Immature natural killer cell (primary cell): ENCODE measurements around the gene RTN4RL1. TPM values are rescaled to one million over a fixed set of nuclear protein-coding genes. Genes with fewer than 3 reads are reported as not detected.

Experiments used
- DNase-seq, 3 donors: peaks; one replicate each; pipeline ENCODE4 v3.0.0; 2022; ENCODE audit warnings: mixed read lengths in 1 of 3
- H3K27ac Mint-ChIP-seq, 6 donors: one replicate each; pipeline ENCODE4 v1.8.0; 2020; ENCODE audit warnings: mixed read lengths in 6 of 6, mild to moderate bottlenecking in 5 of 6, inconsistent platforms in 4 of 6, moderate library complexity in 3 of 6
- H3K27me3 Mint-ChIP-seq, 3 donors: one replicate each; pipeline ENCODE4 v1.8.0; 2020 to 2021; ENCODE audit warnings: low read depth in 3 of 3, mild to moderate bottlenecking in 3 of 3, mixed read lengths in 3 of 3, moderate library complexity in 3 of 3, inconsistent platforms in 1 of 3
- H3K36me3 Mint-ChIP-seq, 3 donors: one replicate each; pipeline ENCODE4 v1.8.0; 2020; ENCODE audit warnings: mixed read lengths in 3 of 3, inconsistent platforms in 2 of 3, mild to moderate bottlenecking in 2 of 3
- H3K4me1 Mint-ChIP-seq, 2 donors: one replicate each; pipeline ENCODE4 v1.8.0; 2020; ENCODE audit warnings: inconsistent platforms in 2 of 2, mild to moderate bottlenecking in 2 of 2, mixed read lengths in 2 of 2, moderate library complexity in 1 of 2
- H3K4me3 Mint-ChIP-seq, 5 donors: one replicate each; pipeline ENCODE4 v1.8.0; 2020; ENCODE audit warnings: mild to moderate bottlenecking in 5 of 5, mixed read lengths in 5 of 5, inconsistent platforms in 3 of 5, moderate library complexity in 3 of 5
- H3K9me3 Mint-ChIP-seq, 6 donors: one replicate each; pipeline ENCODE4 v1.8.0; 2020; ENCODE audit warnings: mild to moderate bottlenecking in 6 of 6, mixed read lengths in 6 of 6, inconsistent platforms in 4 of 6, moderate library complexity in 3 of 6
- polyA plus RNA-seq, 3 donors: library from polyadenylated mRNA; unstranded; fragments of 300-500 nt; fragmentation: Illumina TruSeq; gene quantifications; one replicate each; pipeline ENCODE4 v1.2.3, GENCODE V29; 2021

RTN4RL1 gene
- polyA plus RNA-seq, 3 donors from 2014 or later = 0.37 TPM; not detected in 2

DNA sequence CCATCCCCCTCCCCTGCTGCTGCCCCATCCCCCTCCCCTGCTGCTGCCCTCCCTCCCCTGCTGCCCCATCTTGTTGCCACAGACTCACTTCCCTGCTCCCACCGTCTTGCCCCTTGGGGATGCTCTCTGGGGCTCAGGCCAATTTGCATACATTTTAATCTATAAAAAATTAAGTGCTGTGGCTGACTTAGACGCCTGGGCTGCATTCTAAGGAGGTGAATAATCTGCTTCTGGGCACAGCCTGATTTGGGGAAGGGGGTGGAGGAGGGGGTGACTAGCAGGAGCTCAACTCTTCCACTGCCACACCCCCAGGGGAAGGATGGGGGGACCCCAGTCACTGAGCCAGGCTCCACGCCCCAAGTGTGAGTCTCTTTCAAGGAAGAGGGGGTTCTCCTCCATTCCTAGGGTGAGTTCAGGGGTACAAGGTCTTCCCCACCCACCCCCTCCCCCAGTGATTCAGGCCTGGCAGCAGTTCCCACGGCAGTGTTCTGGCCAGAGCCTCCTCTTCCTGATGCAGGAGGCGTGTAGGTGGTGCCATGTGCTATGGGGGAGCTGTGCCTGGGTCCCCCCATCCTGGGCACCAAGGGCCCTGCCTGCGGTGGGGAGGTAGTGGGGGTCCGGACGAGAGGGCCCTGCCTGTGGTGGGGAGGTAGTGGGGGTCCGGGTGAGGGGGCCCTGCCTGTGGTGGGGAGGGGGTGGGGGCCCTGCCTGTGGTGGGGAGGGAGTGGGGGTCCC, 9.8 kb upstream of the RTN4RL1 start:
- H3K9me3 Mint-ChIP-seq = peaks cover 0 to 1% (median 0%) of the 10 kb centered on the region in 6 donors
- no peak overlapping the region for H3K4me3 Mint-ChIP-seq
- peaks cover 0 to 15% (median 3%) of the 10 kb centered on the region in 3 donors for H3K36me3 Mint-ChIP-seq
- H3K27ac Mint-ChIP-seq = no peak overlapping the region
- H3K4me1 Mint-ChIP-seq = peaks cover 12 to 17% of the 10 kb centered on the region in 2 donors
- H3K27me3 Mint-ChIP-seq = no peaks in the 10 kb centered on the region
- DNase-seq = no peak

GRCh38 chr17:2034157-2034556, 9.0 kb upstream of the RTN4RL1 start:
- no peak overlapping the region for H3K4me3 Mint-ChIP-seq
- peaks cover 12 to 19% of the 10 kb centered on the region in 2 donors for H3K4me1 Mint-ChIP-seq
- DNase-seq = no peak
- no peaks in the 10 kb centered on the region for H3K27me3 Mint-ChIP-seq
- H3K27ac Mint-ChIP-seq = no peak overlapping the region
- H3K9me3 Mint-ChIP-seq = peaks cover 0 to 1% (median 0%) of the 10 kb centered on the region in 6 donors
- H3K36me3 Mint-ChIP-seq = peaks cover 0 to 14% (median 3%) of the 10 kb centered on the region in 3 donors

DNA sequence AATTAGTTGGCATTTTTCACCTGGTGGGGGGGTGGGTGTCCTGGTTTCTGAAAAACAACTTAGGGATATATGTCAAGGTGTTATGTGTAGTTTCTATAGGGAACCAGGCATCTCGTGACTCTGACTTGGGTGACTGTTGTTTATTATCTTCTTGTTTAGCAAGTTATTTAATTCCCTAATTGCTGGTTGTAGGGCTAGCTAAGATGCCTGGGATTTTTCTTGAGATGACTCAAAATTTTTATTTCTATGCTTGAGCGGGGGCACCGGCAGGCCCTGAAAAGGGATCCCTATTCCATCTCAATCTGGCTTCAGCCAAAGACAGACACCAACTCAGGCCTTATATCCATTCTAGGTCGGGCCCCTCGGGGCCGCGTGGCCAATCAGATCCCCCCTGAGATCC, 8.0 kb upstream of the RTN4RL1 start:
- H3K27me3 Mint-ChIP-seq = peaks cover under 1 to 3% (median 1%) of the 10 kb centered on the region in 3 donors
- peak overlapping the region in 3 of 5 donors; percentile 6 to 38 (median 33) for H3K4me3 Mint-ChIP-seq
- DNase-seq = no peak
- peaks cover 0 to 1% (median 0%) of the 10 kb centered on the region in 6 donors for H3K9me3 Mint-ChIP-seq
- H3K27ac Mint-ChIP-seq = no peak overlapping the region
- H3K36me3 Mint-ChIP-seq = peaks cover 0 to 8% (median 3%) of the 10 kb centered on the region in 3 donors
- peaks cover 12 to 19% of the 10 kb centered on the region in 2 donors for H3K4me1 Mint-ChIP-seq

- H3K9me3 Mint-ChIP-seq = peaks cover 0 to 1% (median 0%) of the 10 kb centered on the region in 6 donors
- peaks cover 17 to 25% of the 10 kb centered on the region in 2 donors for H3K4me1 Mint-ChIP-seq
- H3K27me3 Mint-ChIP-seq = peaks cover 6 to 13% (median 8%) of the 10 kb centered on the region in 3 donors
- no peaks in the 10 kb centered on the region for H3K36me3 Mint-ChIP-seq
- peak overlapping the region; percentile 84 to 96 (median 94) for H3K4me3 Mint-ChIP-seq
- DNase-seq = no peak
- peak overlapping the region; percentile 65 to 91 (median 79) for H3K27ac Mint-ChIP-seq
These were observed 5.6 kb upstream of the RTN4RL1 start for GRCh38 chr17:2030779-2031163.

GRCh38 chr17:2029911-2030778, 5.0 kb upstream of the RTN4RL1 start, which contains the start of gene DPH1:
DPH1 (plus strand) TSS chr17:2030153; CDS start chr17:2030170, 17 bp downstream.
- peaks cover 0 to 1% (median 0%) of the 10 kb centered on the region in 6 donors for H3K9me3 Mint-ChIP-seq
- H3K27ac Mint-ChIP-seq = peak within 1 kb of the TSS; percentile 65 to 91 (median 79)
- no peaks in the 10 kb centered on the region for H3K36me3 Mint-ChIP-seq
- peak within 1 kb of the TSS; percentile 84 to 96 (median 94) for H3K4me3 Mint-ChIP-seq
- H3K4me1 Mint-ChIP-seq = peaks cover 17 to 28% of the 10 kb centered on the region in 2 donors
- peak; percentile 81 to 84 (median 81) for DNase-seq
- peaks cover 8 to 13% (median 9%) of the 10 kb centered on the region in 3 donors for H3K27me3 Mint-ChIP-seq

- peaks cover 17 to 30% of the 10 kb centered on the region in 2 donors for H3K4me1 Mint-ChIP-seq
- peaks cover 0 to 1% (median 0%) of the 10 kb centered on the region in 6 donors for H3K9me3 Mint-ChIP-seq
- no peaks in the 10 kb centered on the region for H3K36me3 Mint-ChIP-seq
- peak overlapping the region in 3 of 5 donors; percentile 5 to 53 (median 36) for H3K4me3 Mint-ChIP-seq
- no peak for DNase-seq
- H3K27ac Mint-ChIP-seq = no peak overlapping the region
- H3K27me3 Mint-ChIP-seq = peaks cover 8 to 15% (median 9%) of the 10 kb centered on the region in 3 donors
These were observed 3.6 kb upstream of the RTN4RL1 start for GRCh38 chr17:2028737-2029136.

DNA sequence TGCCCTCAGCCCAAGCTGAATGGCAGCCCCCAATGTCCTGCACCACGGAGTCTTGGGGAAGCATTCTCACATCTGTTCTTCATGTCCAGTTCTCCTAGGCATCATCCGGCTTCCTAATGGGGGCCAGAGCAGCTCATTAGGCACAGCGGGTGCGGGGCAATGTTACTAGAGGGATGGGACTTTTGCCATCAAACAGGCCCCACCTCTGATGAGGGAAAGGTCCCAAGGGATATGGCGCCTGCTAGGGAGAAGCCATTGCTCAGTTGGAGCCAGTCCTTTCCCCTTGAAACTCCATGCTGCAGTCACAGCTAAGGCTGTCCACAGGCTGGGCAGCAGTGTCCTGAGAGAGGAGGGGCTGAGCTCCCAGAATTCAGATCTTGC, 3.1 kb upstream of the RTN4RL1 start:
- peaks cover 9 to 15% (median 10%) of the 10 kb centered on the region in 3 donors for H3K27me3 Mint-ChIP-seq
- no peak overlapping the region for H3K27ac Mint-ChIP-seq
- H3K4me1 Mint-ChIP-seq = peaks cover 19 to 32% of the 10 kb centered on the region in 2 donors
- no peak for DNase-seq
- peaks cover 0 to 1% (median 0%) of the 10 kb centered on the region in 6 donors for H3K9me3 Mint-ChIP-seq
- H3K36me3 Mint-ChIP-seq = no peaks in the 10 kb centered on the region
- H3K4me3 Mint-ChIP-seq = peak overlapping the region in 3 of 5 donors; percentile 41 to 53 (median 45)

- Mint-ChIP-seq H3K27me3 (peaks cover 9 to 15% (median 15%) of the 10 kb centered on the region in 3 donors), H3K4me3 (peak overlapping the region in 3 of 5 donors; percentile 4 to 41 (median 21)), H3K27ac (no peak overlapping the region), H3K4me1 (peaks cover 25 to 33% of the 10 kb centered on the region in 2 donors), H3K9me3 (peaks cover 0 to 1% (median 0%) of the 10 kb centered on the region in 6 donors), H3K36me3 (no peaks in the 10 kb centered on the region)
- DNase-seq = no peak
These were observed 2.5 kb upstream of the RTN4RL1 start for GRCh38 chr17:2027528-2028233.

- peaks cover 9 to 17% (median 15%) of the 10 kb centered on the region in 3 donors for H3K27me3 Mint-ChIP-seq
- no peaks in the 10 kb centered on the region for H3K36me3 Mint-ChIP-seq
- H3K9me3 Mint-ChIP-seq = no peaks in the 10 kb centered on the region
- peak overlapping the region; percentile 73 to 81 (median 78) for H3K4me3 Mint-ChIP-seq
- H3K27ac Mint-ChIP-seq = no peak overlapping the region
- H3K4me1 Mint-ChIP-seq = peaks cover 24 to 28% of the 10 kb centered on the region in 2 donors
- no peak for DNase-seq
These were observed 632 bp upstream of the RTN4RL1 start for GRCh38 chr17:2025622-2026309.

GRCh38 chr17:2024572-2025219, 438 bp downstream of the RTN4RL1 start:
- H3K4me1 Mint-ChIP-seq = peaks cover 16 to 21% of the 10 kb centered on the region in 2 donors
- H3K4me3 Mint-ChIP-seq = peak overlapping the region in 3 of 5 donors; percentile 29 to 84 (median 60)
- H3K9me3 Mint-ChIP-seq = no peaks in the 10 kb centered on the region
- no peak overlapping the region for H3K27ac Mint-ChIP-seq
- no peak for DNase-seq
- peaks cover 13 to 17% (median 15%) of the 10 kb centered on the region in 3 donors for H3K27me3 Mint-ChIP-seq
- no peaks in the 10 kb centered on the region for H3K36me3 Mint-ChIP-seq

DNA sequence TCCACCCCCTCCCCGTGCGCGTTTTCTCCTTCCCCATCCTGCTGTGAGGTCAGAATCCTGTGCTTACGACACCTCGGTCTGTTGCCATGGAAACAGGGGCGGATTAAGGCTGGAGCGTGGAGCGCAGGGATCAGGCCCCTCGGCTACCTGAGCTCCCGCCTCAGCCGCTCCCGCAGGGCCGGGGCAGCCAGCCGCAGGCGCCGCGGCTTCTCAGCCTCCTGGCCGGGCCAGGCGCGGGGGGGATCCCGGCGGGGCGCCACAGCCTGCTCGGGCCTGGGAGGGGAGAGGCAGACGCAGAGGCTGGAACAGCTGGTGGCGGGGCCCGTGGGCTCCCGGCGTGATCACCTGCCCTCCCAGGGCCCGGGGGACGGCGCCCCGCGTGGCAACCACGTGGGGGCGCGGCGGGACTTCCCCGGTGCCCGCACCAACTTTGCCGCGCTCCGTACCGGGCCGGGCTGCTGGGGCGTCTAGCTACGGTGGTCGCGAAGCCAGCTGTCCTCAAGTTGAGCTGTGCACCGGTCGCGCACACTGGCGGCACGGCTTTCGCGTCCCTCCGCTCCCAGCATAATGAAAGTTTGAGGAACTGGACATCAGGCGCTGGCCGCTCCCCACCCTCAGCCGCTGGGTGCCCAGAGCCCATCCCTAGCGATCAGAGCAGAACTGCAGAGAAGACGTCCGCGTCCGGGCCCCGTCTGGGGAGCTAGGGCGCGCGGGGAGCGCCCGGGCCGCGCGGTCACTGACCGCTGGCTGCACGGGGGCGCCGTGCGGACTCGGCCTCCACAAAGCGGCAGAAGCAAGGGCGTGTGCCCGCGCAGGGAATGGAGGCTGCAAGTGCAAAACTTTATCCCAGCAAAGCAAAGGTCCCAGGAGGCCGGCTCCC, 1.2 kb downstream of the RTN4RL1 start:
- Mint-ChIP-seq H3K27ac (no peak overlapping the region), H3K9me3 (no peaks in the 10 kb centered on the region), H3K36me3 (no peaks in the 10 kb centered on the region), H3K4me1 (peaks cover 16 to 19% of the 10 kb centered on the region in 2 donors), H3K4me3 (peak overlapping the region; percentile 72 to 84 (median 76)), H3K27me3 (peaks cover 13 to 17% (median 15%) of the 10 kb centered on the region in 3 donors)
- peak; percentile 21 to 31 (median 22) for DNase-seq
